ENCODE results near the gene BCL7C. TPM values are rescaled to one million over a fixed set of nuclear protein-coding genes. Genes with fewer than 3 reads are reported as not detected.

Gene BCL7C
- total and polyA plus RNA-seq, 2 of the 8 experiments (the other 6 are each of a cell fraction or from before 2014, with no cell fraction given), result 8.6 to 17.2 TPM

- TF ChIP-seq ATF3 (IDR thresholded peaks at IDR 0.05; ENCODE audit: insufficient read depth, low read depth, low read length) (no peak), SP1 (IDR thresholded peaks at IDR 0.05; ENCODE audit: low read depth, low read length) (no peak), CTCF (IDR thresholded peaks at IDR 0.05; ENCODE audit: control extremely low read depth in 1 of 3, insufficient read depth in 1 of 3, low read depth in 1 of 3, low read length in 3 of 3) (no peak), TCF12 (IDR thresholded peaks at IDR 0.05; ENCODE audit: low read depth, low read length) (no peak), MAFK (IDR thresholded peaks at IDR 0.05; ENCODE audit: low read depth, low read length) (no peak), EZH2 (IDR thresholded peaks at IDR 0.05; ENCODE audit: low read depth, low read length, severe bottlenecking) (no peak), RNF2 (IDR thresholded peaks at IDR 0.05; ENCODE audit: borderline replicate concordance, low read depth, low read length, missing control alignments, poor library complexity, severe bottlenecking) (no peak)
- TF ChIP-seq, protein P1, sequence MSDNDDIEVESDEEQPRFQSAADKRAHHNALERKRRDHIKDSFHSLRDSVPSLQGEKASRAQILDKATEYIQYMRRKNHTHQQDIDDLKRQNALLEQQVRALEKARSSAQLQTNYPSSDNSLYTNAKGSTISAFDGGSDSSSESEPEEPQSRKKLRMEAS (IDR thresholded peaks at IDR 0.05), result no peak
Measured at GRCh38 chr16:30926937-30927788, 33.3 kb upstream of the BCL7C start (continued).
